Measurements from ENCODE around the gene INO80D. TPM values are rescaled to one million over a fixed set of nuclear protein-coding genes. Genes with fewer than 3 reads are reported as not detected.

INO80D gene
- total and polyA plus RNA-seq, 2 of the 13 experiments (the other 11 are each of a cell fraction or from before 2014, with no cell fraction given): 7.6 to 7.9 TPM

- TF ChIP-seq ZNF580 (CRISPR knock-in tag; IDR thresholded peaks at IDR 0.05; ENCODE audit: borderline replicate concordance, low read depth) (no peak; the same call in 1 of the 2 replicates), SNAI1 (CRISPR knock-in tag; IDR thresholded peaks at IDR 0.05; ENCODE audit: borderline replicate concordance) (no peak), ZNF446 (CRISPR knock-in tag; IDR thresholded peaks at IDR 0.05) (no peak), DRAP1 (CRISPR knock-in tag; IDR thresholded peaks at IDR 0.05) (peak; percentile 85), DMTF1 (CRISPR knock-in tag; IDR thresholded peaks at IDR 0.05) (no peak), ZNF256 (CRISPR knock-in tag; conservative IDR thresholded peaks at IDR 0.05) (no peak), ZNF12 (CRISPR knock-in tag; IDR thresholded peaks at IDR 0.05) (no peak), DNMT1 (CRISPR knock-in tag; IDR thresholded peaks at IDR 0.05) (no peak), KLF9 (CRISPR knock-in tag; IDR thresholded peaks at IDR 0.05; ENCODE audit: low read depth) (no peak), ZNF207 (IDR thresholded peaks at IDR 0.05; ENCODE audit: borderline replicate concordance) (no peak), KMT2A (CRISPR knock-in tag; IDR thresholded peaks at IDR 0.05) (peak; percentile 83), SNRNP70 (IDR thresholded peaks at IDR 0.05; ENCODE audit: low read depth, low read length) (no peak), PITX1 (CRISPR knock-in tag; IDR thresholded peaks at IDR 0.05) (peak; percentile 57; the same call in 1 of the 2 replicates), CTCF (CRISPR knock-in tag; IDR thresholded peaks at IDR 0.05) (peak; percentile 27), ZNF839 (CRISPR knock-in tag; IDR thresholded peaks at IDR 0.05; ENCODE audit: borderline replicate concordance) (no peak), SMAD9 (CRISPR knock-in tag; IDR thresholded peaks at IDR 0.05) (no peak), ZBTB4 (CRISPR knock-in tag; IDR thresholded peaks at IDR 0.05; ENCODE audit: borderline replicate concordance) (no peak), REST (IDR thresholded peaks at IDR 0.05; ENCODE audit: borderline replicate concordance in 1 of 2, low read depth in 1 of 2, low read length in 2 of 2) (peak in 1 of 2 experiments; percentile 75; a peak in 2 of 4 replicates)
Measured at GRCh38 chr2:206084439-206084869, 1.5 kb downstream of the INO80D start (continued).

Data from HepG2 (cell line).